Measurements from ENCODE around the gene EFHC1. TPM values are rescaled to one million over a fixed set of nuclear protein-coding genes. Genes with fewer than 3 reads are reported as not detected.
A peak's percentile ranks its signal among the peaks of the same experiment; 100 is the strongest.

Gene EFHC1
- total RNA-seq, 1 donor from 2014 or later, result 6.6 TPM

GRCh38 chr6:52411911-52412310 is 8.2 kb upstream of the EFHC1 start:
- no peaks in the 10 kb centered on the region for H3K36me3 ChIP-seq (ENCODE audit: control insufficient read depth, insufficient read depth, low read length)
- no peaks in the 10 kb centered on the region for H3K27me3 ChIP-seq (ENCODE audit: control insufficient read depth, insufficient read depth, low read length)
- no peak for DNase-seq (ENCODE audit: low read depth)
- no peak overlapping the region for H3K4me3 ChIP-seq (ENCODE audit: low read depth, low read length)
- no peak for FAIRE-seq
- TF ChIP-seq CTCF (IDR thresholded peaks at IDR 0.05; ENCODE audit: insufficient read depth, low read length, severe bottlenecking), result no peak

- FAIRE-seq (no peak), DNase-seq (ENCODE audit: low read depth) (no peak)
- no peaks in the 10 kb centered on the region for H3K27me3 ChIP-seq (ENCODE audit: control insufficient read depth, insufficient read depth, low read length)
- no peak for TF ChIP-seq CTCF (IDR thresholded peaks at IDR 0.05; ENCODE audit: insufficient read depth, low read length, severe bottlenecking)
- no peak overlapping the region for H3K4me3 ChIP-seq (ENCODE audit: low read depth, low read length)
- H3K36me3 ChIP-seq (ENCODE audit: control insufficient read depth, insufficient read depth, low read length), result no peaks in the 10 kb centered on the region
Measured at GRCh38 chr6:52415333-52415732, 4.8 kb upstream of the EFHC1 start.

GRCh38 chr6:52415917-52416628 is 4.1 kb upstream of the EFHC1 start:
- FAIRE-seq, result no peak
- peak; percentile 30 for DNase-seq (ENCODE audit: low read depth)
- H3K4me3 ChIP-seq (ENCODE audit: low read depth, low read length), result no peak overlapping the region
- TF ChIP-seq CTCF (IDR thresholded peaks at IDR 0.05; ENCODE audit: insufficient read depth, low read length, severe bottlenecking), result no peak
- no peaks in the 10 kb centered on the region for H3K36me3 ChIP-seq (ENCODE audit: control insufficient read depth, insufficient read depth, low read length)
- no peaks in the 10 kb centered on the region for H3K27me3 ChIP-seq (ENCODE audit: control insufficient read depth, insufficient read depth, low read length)

- H3K27me3 ChIP-seq (ENCODE audit: control insufficient read depth, insufficient read depth, low read length), result no peaks in the 10 kb centered on the region
- no peak for FAIRE-seq
- no peak overlapping the region for H3K4me3 ChIP-seq (ENCODE audit: low read depth, low read length)
- peak; percentile 72 for TF ChIP-seq CTCF (IDR thresholded peaks at IDR 0.05; ENCODE audit: insufficient read depth, low read length, severe bottlenecking)
- H3K36me3 ChIP-seq (ENCODE audit: control insufficient read depth, insufficient read depth, low read length), result no peaks in the 10 kb centered on the region
- peak; percentile 80 for DNase-seq (ENCODE audit: low read depth)
Measured at GRCh38 chr6:52416629-52417151, 3.5 kb upstream of the EFHC1 start.

GRCh38 chr6:52417675-52418111 is 2.4 kb upstream of the EFHC1 start:
- Histone ChIP-seq H3K27me3 (ENCODE audit: control insufficient read depth, insufficient read depth, low read length) (no peaks in the 10 kb centered on the region), H3K36me3 (ENCODE audit: control insufficient read depth, insufficient read depth, low read length) (no peaks in the 10 kb centered on the region), H3K4me3 (ENCODE audit: low read depth, low read length) (no peak overlapping the region)
- no peak for FAIRE-seq
- DNase-seq (ENCODE audit: low read depth), result peak; percentile 58
- no peak for TF ChIP-seq CTCF (IDR thresholded peaks at IDR 0.05; ENCODE audit: insufficient read depth, low read length, severe bottlenecking)
